ENCODE measurements around the gene SESTD1.
"Not testable (repeated sequence)": the region's sequence is repeated elsewhere in the genome, so short reads cannot be mapped to it uniquely, and the experiment has no call there.

Gene SESTD1

DNA sequence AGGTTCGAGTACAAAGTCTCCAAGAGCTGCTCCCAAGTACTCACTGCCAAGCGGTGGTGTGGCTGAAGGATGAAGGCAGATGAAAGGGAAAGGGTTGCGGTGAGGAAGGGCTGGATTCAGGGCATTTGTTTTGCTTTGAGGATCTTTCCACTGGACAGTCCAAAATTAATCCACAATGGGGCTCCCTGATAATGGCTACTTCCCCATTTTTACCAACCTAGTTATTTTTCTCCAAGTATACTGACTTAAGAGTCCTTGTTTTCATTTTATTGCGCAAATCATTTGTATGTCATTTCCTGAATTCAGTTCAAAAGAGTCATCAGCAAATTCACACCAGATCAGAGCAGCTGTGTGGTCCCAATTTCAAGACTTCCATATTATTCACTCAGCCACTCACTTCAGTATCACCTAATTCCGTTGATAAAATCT, 464 bp upstream of the SESTD1 start:
- no peak for DNase-seq

DNA sequence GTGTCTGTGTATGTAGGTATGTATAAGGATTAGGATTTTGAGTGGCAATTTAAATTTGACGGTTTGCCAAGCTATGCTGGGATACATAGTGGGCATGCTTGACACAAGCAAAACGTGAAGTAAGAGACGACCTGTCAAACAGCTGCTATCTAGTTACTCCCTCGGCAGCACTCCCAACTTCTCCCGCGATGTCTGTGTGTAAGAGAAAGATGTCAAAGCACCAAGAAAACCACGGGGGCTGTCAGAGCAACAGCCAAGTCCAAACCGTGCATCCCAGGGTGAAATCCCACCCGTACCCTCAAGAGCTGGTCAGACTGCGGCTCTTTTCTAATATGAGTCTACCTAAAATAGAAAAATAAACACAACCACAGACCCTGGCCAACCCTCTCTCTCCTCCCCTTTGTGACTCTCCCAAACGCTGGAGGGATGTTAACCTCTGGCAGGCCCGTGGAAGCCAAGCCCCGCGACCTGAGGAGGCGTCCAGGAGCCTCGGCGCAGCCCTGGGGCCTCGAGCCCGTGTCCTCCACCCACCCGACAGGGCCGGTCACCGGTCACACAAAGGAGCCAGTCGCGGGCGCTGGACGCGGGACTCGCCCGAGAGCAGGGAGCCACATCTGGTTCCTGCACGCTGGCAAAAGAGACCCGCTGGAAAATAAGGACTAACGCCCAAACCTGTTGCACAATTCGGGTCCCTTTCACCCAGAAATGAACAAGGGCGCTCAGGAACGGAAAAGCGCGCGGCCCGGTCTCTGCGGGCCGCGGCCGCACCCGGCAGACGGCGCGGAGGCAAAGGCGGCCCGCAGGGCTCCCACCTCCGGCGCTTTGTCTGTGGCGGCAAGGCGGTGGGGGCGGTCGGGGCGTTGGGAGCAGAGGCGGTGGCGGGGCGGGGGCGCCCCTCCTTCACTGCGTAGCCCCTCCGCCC, 925 bp downstream of the SESTD1 start:
- peak; percentile 49 for DNase-seq

DNA sequence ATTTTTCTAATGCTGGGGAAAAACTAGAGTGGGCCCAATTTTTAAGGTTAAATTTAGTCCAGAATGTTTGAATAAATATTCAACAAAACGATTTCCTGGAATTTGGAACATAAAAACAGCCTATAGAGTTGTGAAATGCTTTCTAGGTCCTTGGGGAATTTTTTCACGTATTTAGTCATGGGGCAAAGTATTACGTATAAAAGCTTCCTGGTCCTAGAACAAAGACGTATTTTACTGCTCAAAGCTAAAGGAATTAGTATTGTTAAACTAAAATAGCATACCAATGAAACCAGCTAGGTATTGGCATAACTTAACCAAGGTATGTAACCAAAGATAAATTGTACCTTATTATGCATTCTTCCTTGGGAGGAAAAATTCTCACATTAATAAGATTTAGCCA, 1.6 kb downstream of the SESTD1 start:
- no peak for DNase-seq

DNA sequence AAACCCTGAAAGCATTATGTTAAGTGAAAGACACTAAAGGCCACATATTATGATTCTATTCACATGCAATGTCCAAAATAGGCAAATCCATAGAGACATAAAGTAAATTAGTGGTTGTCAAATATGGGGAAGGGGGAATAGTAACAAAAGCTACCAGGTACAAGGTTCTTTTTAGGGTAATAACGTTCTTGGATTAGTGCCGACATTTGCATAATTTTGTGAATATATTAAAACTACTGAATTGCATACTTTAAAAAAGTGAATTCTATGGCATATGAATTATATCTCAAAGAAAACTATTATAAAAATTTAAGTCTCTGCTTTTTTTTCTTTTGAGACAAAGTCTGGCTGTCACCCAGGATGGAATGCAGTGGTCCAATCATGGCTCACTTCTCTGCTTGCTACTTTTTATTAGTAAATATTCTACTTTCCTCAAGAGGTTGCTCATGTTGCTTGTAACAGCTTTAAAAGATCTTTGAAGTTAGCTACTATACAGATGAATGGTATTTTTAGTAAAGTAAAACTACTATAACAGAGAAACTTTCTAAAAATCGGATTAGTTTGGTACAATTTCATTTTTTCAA, 2.5 kb downstream of the SESTD1 start:
- no peak for DNase-seq

- no peak for DNase-seq
These were observed 3.3 kb downstream of the SESTD1 start for GRCh38 chr2:179261151-179261825.

- DNase-seq: no peak
These were observed 4.4 kb downstream of the SESTD1 start for GRCh38 chr2:179260224-179260623.

DNA sequence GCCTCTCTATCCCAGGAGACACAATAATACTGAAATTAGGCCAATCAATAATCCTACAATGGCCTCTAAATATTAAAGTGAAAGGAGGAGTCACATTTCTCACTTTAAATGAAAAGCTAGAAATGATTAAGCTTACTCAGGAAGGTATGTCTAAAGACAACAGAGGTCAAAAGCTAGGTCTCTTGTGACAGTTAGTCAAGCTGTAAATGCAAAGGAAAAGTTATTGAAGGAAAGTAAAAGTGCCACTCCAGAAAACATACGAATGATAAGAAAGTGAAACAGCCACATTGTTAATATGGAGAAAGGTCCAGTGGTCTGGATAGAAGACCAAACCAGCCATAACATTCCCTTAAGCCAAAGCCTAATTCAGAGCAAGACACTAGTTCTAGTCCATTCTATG, 9.5 kb downstream of the SESTD1 start:
- no peak for DNase-seq

GRCh38 chr2:179253226-179253625, 11.4 kb downstream of the SESTD1 start:
- DNase-seq: no peak

DNA sequence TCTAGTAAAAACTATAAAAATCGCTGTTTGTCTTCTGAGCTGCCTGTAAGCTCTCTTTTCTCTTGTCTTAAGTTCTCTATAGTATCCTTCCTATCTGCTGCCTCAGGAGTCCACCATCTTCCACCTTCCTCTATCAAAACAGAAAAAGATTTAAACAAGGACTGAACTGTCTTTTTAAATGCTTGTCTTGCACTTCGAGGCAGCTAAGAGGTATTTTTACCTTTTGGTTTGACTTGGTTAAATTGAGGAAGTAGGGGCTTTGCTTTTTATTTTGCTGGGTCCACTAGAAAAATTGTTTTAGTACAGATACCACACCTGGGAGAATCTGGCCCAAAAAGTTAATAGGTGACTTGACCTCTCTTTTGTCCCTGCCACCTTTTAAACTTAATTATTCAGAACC, 12.2 kb downstream of the SESTD1 start:
- no peak for DNase-seq

GRCh38 chr2:179251870-179252269, 12.8 kb downstream of the SESTD1 start:
- no peak for DNase-seq

DNA sequence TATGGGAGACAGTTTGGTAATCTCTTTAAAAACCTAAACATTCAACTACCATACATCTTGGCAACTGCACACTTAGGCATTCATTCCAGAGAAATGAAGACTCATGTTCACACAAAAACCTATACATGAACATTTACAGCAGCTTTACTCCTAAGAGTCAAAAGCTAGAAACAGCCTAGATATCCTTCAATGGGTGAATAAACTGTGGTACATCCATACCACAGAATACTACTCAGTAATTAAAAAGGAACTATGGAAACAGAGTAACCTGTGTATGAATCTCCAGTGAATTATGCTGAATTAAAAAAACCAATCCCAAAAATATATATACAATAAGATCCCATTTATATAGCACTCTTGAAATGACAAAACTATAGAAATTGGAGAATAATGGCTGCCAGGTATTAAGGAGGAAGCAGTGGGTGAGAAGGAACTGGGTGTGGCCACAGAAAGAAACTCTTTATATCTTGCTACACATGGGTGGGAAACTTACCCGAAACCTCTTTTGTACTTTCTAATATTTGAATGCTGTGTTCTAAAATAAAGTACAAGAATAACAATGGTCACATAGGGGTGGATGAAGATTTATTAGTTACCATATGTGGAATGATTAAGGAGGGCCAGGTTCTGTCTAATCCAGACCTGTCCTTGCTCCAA, 13.7 kb downstream of the SESTD1 start:
- no peak for DNase-seq

GRCh38 chr2:179250095-179250494, 14.5 kb downstream of the SESTD1 start:
- DNase-seq: no peak

GRCh38 chr2:179248024-179248348, 16.6 kb downstream of the SESTD1 start:
- no peak for DNase-seq

DNA sequence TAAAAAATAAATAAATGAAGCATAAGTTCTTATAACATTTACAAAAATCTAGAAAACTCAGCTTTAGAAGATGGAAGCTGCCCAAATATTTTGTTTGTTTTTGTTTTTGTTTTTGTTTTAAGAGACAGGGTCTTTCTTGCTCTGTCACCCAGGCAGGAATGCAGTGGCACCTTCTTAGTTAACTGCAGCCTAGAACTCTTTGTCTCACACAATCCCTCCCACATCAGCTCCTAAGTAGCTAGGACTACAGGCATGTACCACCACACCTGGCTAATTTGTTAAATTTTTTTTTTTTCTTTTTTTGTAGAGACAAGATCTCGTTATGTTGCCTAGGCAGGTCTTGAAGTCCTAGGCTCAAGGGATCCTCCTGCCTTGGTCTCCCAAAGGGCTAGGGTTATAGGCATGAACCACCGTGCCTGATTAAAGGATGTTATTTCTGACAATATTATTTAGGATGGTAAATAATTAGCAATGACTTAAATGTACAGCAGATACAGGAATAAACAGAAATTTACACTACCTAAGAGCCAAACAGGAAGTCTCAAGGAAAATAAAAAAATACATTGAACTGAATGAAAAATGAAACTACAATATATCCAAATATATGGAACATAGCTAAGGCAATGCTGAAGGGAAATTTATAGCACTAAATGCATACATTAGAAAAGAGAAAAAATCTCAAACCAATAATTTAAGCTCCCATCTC, 17.2 kb downstream of the SESTD1 start:
- no peak for DNase-seq

DNA sequence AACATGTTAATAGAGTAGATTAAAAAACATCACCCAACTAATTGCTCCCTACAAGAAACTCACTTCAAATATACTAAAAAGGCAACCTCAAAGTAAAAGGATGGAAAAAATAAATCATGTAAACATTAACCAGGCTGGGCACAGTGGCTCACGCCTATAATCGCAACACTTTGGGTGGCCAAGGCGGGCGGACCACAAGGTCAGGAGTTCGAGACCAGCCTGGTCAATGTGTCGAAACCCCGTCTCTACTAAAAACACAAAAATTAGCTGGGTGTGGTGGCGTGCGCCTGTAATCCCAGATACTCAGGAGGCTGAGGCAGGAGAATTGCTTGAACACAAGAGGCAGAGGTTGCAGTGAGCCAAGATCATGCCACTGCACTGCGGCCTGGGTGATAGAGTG, 18.8 kb downstream of the SESTD1 start:
- DNase-seq: not testable (repeated sequence)

GRCh38 chr2:179243046-179243445, 21.6 kb downstream of the SESTD1 start:
- no peak for DNase-seq

- DNase-seq: no peak
These were observed 23.9 kb downstream of the SESTD1 start for GRCh38 chr2:179240481-179241451.

DNA sequence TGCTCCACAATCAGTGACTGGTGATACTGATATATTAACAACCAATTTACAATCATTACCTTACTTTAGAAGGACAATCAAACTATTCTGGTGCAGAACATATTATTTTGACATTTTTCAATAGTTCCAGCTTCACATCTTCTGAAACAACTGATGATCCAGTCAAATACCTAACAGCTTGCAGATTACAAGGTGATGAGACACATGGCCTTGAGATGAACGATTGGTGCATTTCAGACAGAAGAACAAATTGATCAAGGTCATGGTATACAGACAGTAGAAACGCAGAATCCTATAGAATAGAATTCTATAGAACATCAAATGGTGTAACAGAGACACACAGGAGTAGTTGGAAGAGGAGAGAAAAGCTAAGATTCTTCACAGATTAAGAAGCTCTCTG, 24.8 kb downstream of the SESTD1 start:
- no peak for DNase-seq

- DNase-seq: no peak
These were observed 25.4 kb downstream of the SESTD1 start for GRCh38 chr2:179239195-179239594.

DNA sequence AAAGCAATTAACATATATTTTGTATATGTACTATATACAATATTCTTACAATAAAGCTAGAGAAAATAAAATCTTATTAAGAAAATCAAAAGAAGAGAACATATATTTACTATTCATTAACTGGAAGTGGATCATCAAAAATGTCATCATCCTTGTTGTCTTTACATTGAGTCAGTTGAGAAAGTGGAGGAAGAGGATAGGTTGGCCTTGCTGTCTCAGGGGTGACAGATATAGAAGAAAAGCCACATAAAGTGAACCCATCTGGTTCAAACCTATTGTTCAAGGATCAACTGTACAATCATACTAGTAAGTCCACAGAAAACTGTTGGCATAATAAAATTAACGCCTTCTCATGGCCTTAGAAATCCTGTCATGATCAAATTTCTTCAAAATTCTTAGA, 26.6 kb downstream of the SESTD1 start:
- DNase-seq: no peak

DNA sequence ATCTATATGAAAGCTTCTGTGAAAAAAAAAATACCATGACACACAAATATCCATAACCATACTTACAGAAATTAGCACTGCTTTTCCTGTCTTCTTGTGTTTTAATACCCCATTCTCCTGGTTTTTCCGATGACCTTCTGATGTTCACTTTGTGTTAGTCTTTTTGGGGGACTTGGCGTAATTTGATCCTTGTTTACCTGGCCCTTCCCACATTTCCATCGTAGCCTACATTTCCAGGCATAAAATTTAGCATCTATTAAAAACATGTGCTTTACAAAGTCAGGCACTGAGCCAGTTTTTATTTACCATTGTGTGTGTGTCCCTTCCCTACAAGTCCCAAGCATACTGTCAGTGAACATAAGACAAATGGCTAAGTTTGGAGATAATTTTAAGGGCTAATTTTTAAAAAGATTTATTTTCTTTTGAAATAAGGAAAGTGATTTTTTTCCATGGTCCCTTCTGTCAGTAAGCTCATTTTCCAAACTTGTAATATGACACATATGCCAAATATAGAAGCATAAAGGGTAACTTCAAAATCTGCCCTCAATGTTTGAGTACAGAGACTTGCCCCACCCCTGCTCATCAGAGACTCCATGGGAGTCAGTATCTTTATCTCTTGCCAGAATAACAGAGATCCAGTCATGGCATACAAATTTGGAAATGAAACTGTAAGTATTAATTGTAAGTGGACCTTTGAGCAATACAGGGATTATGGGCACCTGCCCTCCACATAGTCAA, 27.3 kb downstream of the SESTD1 start:
- DNase-seq: no peak

Measured in CD4-positive, alpha-beta T cell treated with Interleukin-17A for 4 hours (primary cell).